ENCODE data around the gene SLC5A4.

DNA sequence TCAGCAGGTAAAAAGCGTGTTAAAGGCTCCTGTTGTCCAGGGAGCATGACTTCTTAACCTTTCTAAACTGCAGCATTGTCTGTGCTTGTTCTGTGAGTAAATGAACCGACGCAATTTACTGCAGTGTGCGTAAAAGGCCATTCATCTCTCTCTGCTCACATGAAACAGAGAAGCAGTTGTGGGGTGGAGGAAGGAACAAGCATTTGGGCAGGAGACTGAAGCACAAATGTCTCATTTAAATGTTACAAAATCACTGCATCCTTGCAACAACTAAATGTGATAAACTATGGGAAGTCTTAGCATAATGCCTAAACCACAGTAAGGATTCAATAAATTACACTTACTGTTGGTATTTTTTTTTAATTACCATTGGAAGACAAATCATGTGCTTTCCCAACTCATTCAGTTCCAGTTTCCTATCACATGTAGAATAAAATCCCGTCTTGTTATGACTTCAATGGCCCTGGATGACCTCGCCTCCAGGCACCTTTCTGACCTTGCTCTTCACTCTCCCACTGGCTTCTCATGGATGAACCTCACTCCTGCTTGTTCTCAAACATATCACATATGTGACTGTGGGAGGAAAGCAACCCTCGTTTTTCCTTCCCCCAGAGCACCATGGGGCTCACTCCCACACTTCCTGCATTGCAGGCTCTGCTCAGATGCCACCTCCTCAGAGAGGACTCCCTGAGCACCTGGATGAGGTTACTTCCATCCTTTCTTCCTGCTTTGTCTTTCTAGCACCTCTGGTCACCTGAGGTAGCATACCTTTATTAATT, 28.6 kb downstream of the SLC5A4 start:
- no peak for TF ChIP-seq EP300 (IDR thresholded peaks at IDR 0.05)
- TF ChIP-seq, protein P1, sequence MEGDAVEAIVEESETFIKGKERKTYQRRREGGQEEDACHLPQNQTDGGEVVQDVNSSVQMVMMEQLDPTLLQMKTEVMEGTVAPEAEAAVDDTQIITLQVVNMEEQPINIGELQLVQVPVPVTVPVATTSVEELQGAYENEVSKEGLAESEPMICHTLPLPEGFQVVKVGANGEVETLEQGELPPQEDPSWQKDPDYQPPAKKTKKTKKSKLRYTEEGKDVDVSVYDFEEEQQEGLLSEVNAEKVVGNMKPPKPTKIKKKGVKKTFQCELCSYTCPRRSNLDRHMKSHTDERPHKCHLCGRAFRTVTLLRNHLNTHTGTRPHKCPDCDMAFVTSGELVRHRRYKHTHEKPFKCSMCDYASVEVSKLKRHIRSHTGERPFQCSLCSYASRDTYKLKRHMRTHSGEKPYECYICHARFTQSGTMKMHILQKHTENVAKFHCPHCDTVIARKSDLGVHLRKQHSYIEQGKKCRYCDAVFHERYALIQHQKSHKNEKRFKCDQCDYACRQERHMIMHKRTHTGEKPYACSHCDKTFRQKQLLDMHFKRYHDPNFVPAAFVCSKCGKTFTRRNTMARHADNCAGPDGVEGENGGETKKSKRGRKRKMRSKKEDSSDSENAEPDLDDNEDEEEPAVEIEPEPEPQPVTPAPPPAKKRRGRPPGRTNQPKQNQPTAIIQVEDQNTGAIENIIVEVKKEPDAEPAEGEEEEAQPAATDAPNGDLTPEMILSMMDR (IDR thresholded peaks at IDR 0.05), result no peak

Measured in tibial nerve (tissue), 4 donors.